Measurements from ENCODE around the gene NAT16.

The NAT16 gene

GRCh38 chr7:101223528-101223927 lies 43.4 kb upstream of the NAT16 start:
- Histone ChIP-seq H3K27me3 (ENCODE audit: insufficient read depth, poor library complexity, severe bottlenecking) (no peaks in the 10 kb centered on the region), H3K27ac (replicated peaks) (no peak overlapping the region), H3K4me3 (replicated peaks; ENCODE audit: insufficient read depth, low read length) (no peak overlapping the region)
- DNase-seq (ENCODE audit: low read depth in 1 of 2, low spot score in 1 of 2) = no peak
- TF ChIP-seq POLR2AphosphoS5 (IDR thresholded peaks at IDR 0.05; ENCODE audit: low read depth) (no peak), CTCF (IDR thresholded peaks at IDR 0.05; ENCODE audit: insufficient read depth, low read length) (no peak), SPI1 (IDR thresholded peaks at IDR 0.05; ENCODE audit: borderline replicate concordance, low read depth) (no peak), REST (IDR thresholded peaks at IDR 0.05; ENCODE audit: insufficient replicate concordance, low read depth) (no peak), GABPA (IDR thresholded peaks at IDR 0.05; ENCODE audit: low read depth) (no peak)

GRCh38 chr7:101222275-101222830 lies 42.3 kb upstream of the NAT16 start:
- no peak for DNase-seq (ENCODE audit: low read depth in 1 of 2, low spot score in 1 of 2)
- TF ChIP-seq SPI1 (IDR thresholded peaks at IDR 0.05; ENCODE audit: borderline replicate concordance, low read depth) (no peak), CTCF (IDR thresholded peaks at IDR 0.05; ENCODE audit: insufficient read depth, low read length) (no peak), GABPA (IDR thresholded peaks at IDR 0.05; ENCODE audit: low read depth) (no peak), POLR2AphosphoS5 (IDR thresholded peaks at IDR 0.05; ENCODE audit: low read depth) (no peak), REST (IDR thresholded peaks at IDR 0.05; ENCODE audit: insufficient replicate concordance, low read depth) (no peak)
- H3K4me3 ChIP-seq (replicated peaks; ENCODE audit: insufficient read depth, low read length) = no peak overlapping the region
- no peak overlapping the region for H3K27ac ChIP-seq (replicated peaks)
- H3K27me3 ChIP-seq (ENCODE audit: insufficient read depth, poor library complexity, severe bottlenecking) = no peaks in the 10 kb centered on the region

- Histone ChIP-seq H3K4me3 (replicated peaks; ENCODE audit: insufficient read depth, low read length) (no peak overlapping the region), H3K27ac (replicated peaks) (no peak overlapping the region), H3K27me3 (ENCODE audit: insufficient read depth, poor library complexity, severe bottlenecking) (no peaks in the 10 kb centered on the region)
- no peak for DNase-seq (ENCODE audit: low read depth in 1 of 2, low spot score in 1 of 2)
- TF ChIP-seq GABPA (IDR thresholded peaks at IDR 0.05; ENCODE audit: low read depth) = no peak
- no peak for TF ChIP-seq POLR2AphosphoS5 (IDR thresholded peaks at IDR 0.05; ENCODE audit: low read depth)
- TF ChIP-seq REST (IDR thresholded peaks at IDR 0.05; ENCODE audit: insufficient replicate concordance, low read depth) = no peak
- no peak for TF ChIP-seq SPI1 (IDR thresholded peaks at IDR 0.05; ENCODE audit: borderline replicate concordance, low read depth)
- TF ChIP-seq CTCF (IDR thresholded peaks at IDR 0.05; ENCODE audit: insufficient read depth, low read length) = no peak
Measured at GRCh38 chr7:101220295-101220694, 40.2 kb upstream of the NAT16 start.
